Psoas muscle (tissue), 8 donors: ENCODE measurements around the gene CRY1. TPM values are rescaled to one million over a fixed set of nuclear protein-coding genes. Genes with fewer than 3 reads are reported as not detected.

Experiments
- ATAC-seq, 4 donors: fragments of 200-7000 bp; cut with Tn5 transposase; one replicate each; pipeline ENCODE4 v1.9.1; 2020; ENCODE audit warnings: moderate library complexity in 3 of 4, mild to moderate bottlenecking in 2 of 4
- DNase-seq, 2 donors: peaks; one replicate each; pipeline ENCODE4 v3.0.0-alpha.2; 2020
- H3K27ac ChIP-seq: fragments of 200-600 bp; one replicate; pipeline ENCODE4 v1.8.0; 2022
- H3K27me3 ChIP-seq, 3 donors: fragments of 200-600 bp in 1 of 3; one replicate each; pipeline versions ENCODE4 v1.6.1 to v1.8.0; 2013 to 2022; ENCODE audit warnings: low read length in 2 of 3, mild to moderate bottlenecking in 2 of 3, moderate library complexity in 1 of 3; ENCODE audit not compliant: insufficient read depth in 3 of 3
- H3K36me3 ChIP-seq, 2 donors: fragments of 200-600 bp in 1 of 2; one replicate each; pipeline versions ENCODE4 v1.6.1 to v1.8.0; 2013 to 2022; ENCODE audit warnings: low read depth in 1 of 2, mild to moderate bottlenecking in 1 of 2, moderate library complexity in 1 of 2; ENCODE audit not compliant: insufficient read depth in 1 of 2
- H3K4me1 ChIP-seq: fragments of 200-600 bp; one replicate; pipeline ENCODE4 v1.8.0; 2022
- H3K4me3 ChIP-seq: fragments of 200-600 bp; one replicate; pipeline ENCODE4 v1.8.0; 2022; ENCODE audit warnings: mild to moderate bottlenecking
- H3K9me3 ChIP-seq: fragments of 200-600 bp; one replicate; pipeline ENCODE4 v1.8.0; 2022
- WGBS, 3 donors: extraction: QIAGEN DNeasy Blood & Tissue Kit; methylation state at CpG; one replicate each; pipeline versions ENCODE4 v1.1.6 to v1.1.7; 2013; 5-methylcytosine and 5-hydroxymethylcytosine counted together
- intact Hi-C, 2 donors: fragments of 100-400 bp; cut with DNase I; formaldehyde crosslinking; loops; one replicate each; pipeline versions ENCODE4 v1.11.0 to v1.14.2; 2022
- polyA plus RNA-seq, 3 donors: library from polyadenylated mRNA; stranded (reverse); fragments of 200-250 nt; gene quantifications; one replicate each; pipeline ENCODE4 v1.2.3, GENCODE V29; 2013
- total RNA-seq, 4 donors: library from RNA; stranded (reverse); fragmentation: NEBNext Ultra II Directional in 2 of 4; extraction: Animal tissue kit (Norgen Biotek cat#: 25700) in 2 of 4; gene quantifications; one replicate each; pipeline versions ENCODE4 v1.2.1 to v1.2.4, GENCODE V29; 2021 to 2023
- TF ChIP-seq, protein P1 (sequence below): fragments of 200-600 bp; IDR thresholded peaks from one replicate; pipeline ENCODE4 v1.8.0; 2022; ENCODE audit warnings: antibody characterized with exemption
- donor health status: healthy with polysubstance abuse.
- donor health status: DM: no; HTN: no; CAD: no; lungs with moderate emphysema.
- donor health status: Bipolar disorder and iron deficiency.
- donor health status: healthy.
- donor health status: DM: yes; HTN: yes; CAD: no.
- donor health status: DM: no; HTN: no; CAD: no.
- donor health status: DM: no; HTN: no; CAD: no.
- donor health status: DM: yes; HTN: yes; CAD: no.

CRY1 gene
- total and polyA plus RNA-seq, 7 donors, result 8.8 to 23.3 (median 11.6) TPM

GRCh38 chr12:106960443-106960842, 132.9 kb downstream of the CRY1 start:
- intact Hi-C loops, result no loop called here
- no peak for ATAC-seq
- TF ChIP-seq, protein P1, sequence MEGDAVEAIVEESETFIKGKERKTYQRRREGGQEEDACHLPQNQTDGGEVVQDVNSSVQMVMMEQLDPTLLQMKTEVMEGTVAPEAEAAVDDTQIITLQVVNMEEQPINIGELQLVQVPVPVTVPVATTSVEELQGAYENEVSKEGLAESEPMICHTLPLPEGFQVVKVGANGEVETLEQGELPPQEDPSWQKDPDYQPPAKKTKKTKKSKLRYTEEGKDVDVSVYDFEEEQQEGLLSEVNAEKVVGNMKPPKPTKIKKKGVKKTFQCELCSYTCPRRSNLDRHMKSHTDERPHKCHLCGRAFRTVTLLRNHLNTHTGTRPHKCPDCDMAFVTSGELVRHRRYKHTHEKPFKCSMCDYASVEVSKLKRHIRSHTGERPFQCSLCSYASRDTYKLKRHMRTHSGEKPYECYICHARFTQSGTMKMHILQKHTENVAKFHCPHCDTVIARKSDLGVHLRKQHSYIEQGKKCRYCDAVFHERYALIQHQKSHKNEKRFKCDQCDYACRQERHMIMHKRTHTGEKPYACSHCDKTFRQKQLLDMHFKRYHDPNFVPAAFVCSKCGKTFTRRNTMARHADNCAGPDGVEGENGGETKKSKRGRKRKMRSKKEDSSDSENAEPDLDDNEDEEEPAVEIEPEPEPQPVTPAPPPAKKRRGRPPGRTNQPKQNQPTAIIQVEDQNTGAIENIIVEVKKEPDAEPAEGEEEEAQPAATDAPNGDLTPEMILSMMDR, result no peak
- WGBS, 3 donors, result 89 to 96% (median 95%) methylated on average over 3 of the region's 3 CpGs
- H3K4me3 ChIP-seq, result no peak overlapping the region
- H3K27ac ChIP-seq, result no peak overlapping the region
- no peak for DNase-seq
- no peaks in the 10 kb centered on the region for H3K27me3 ChIP-seq
- H3K36me3 ChIP-seq, result peaks cover 0 to 32% of the 10 kb centered on the region in 2 donors
- H3K4me1 ChIP-seq, result peaks cover 28% of the 10 kb centered on the region
- no peaks in the 10 kb centered on the region for H3K9me3 ChIP-seq

DNA sequence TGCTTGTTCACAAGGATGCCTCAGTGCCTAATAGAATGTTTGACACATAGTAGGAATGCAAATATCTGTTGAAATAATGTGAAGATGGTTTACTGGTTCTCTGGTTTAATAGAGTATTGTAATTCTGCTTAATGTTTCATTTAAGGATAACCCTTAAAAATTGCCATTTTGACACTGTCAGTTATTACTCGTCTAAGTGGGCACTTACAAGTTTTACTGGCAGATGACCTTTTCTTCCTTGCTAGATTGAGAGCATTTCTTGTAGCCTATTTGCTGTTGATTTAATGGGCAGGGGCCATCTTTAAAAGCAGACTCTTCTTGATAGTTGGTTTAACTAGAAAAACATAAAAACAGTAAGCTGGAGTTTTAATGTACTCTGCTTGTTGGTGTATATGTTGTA, 135.8 kb downstream of the CRY1 start:
- intact Hi-C loops, result loop anchor here in 1 of 2 donors (10.0 kb wide), 1 partner anchor 137 kb away; the partner anchor contains the start of gene CRY1
- Histone ChIP-seq H3K4me1 (peaks cover 37% of the 10 kb centered on the region), H3K9me3 (no peaks in the 10 kb centered on the region), H3K4me3 (peak overlapping the region; percentile 93), H3K27me3 (no peaks in the 10 kb centered on the region), H3K27ac (no peak overlapping the region), H3K36me3 (peaks cover 0 to 17% of the 10 kb centered on the region in 2 donors)
- TF ChIP-seq, protein P1, result no peak
- 15 to 21% (median 15%) methylated on average over 1 of the region's 1 CpG for WGBS, 3 donors
- DNase-seq (no peak), ATAC-seq (no peak)

- Histone ChIP-seq H3K9me3 (no peaks in the 10 kb centered on the region), H3K4me1 (peaks cover 37% of the 10 kb centered on the region), H3K36me3 (peaks cover 0 to 17% of the 10 kb centered on the region in 2 donors), H3K4me3 (peak overlapping the region; percentile 93), H3K27ac (peak overlapping the region; percentile 96), H3K27me3 (no peaks in the 10 kb centered on the region)
- peak; percentile 74 to 81 for DNase-seq
- ATAC-seq, result peak; percentile 64 to 71 (median 70)
- 0% methylated on average over 28 to 34 of the region's 34 CpGs for WGBS, 3 donors
- intact Hi-C loops, result loop anchor here (1.0 to 10.0 kb wide), 2 partner anchors 30 to 139 kb away; partner anchors contain the start of gene CRY1 (in 1 of the 2)
- TF ChIP-seq, protein P1, result peak; percentile 27
Observed at GRCh38 chr12:106956048-106956578, 137.2 kb downstream of the CRY1 start.

DNA sequence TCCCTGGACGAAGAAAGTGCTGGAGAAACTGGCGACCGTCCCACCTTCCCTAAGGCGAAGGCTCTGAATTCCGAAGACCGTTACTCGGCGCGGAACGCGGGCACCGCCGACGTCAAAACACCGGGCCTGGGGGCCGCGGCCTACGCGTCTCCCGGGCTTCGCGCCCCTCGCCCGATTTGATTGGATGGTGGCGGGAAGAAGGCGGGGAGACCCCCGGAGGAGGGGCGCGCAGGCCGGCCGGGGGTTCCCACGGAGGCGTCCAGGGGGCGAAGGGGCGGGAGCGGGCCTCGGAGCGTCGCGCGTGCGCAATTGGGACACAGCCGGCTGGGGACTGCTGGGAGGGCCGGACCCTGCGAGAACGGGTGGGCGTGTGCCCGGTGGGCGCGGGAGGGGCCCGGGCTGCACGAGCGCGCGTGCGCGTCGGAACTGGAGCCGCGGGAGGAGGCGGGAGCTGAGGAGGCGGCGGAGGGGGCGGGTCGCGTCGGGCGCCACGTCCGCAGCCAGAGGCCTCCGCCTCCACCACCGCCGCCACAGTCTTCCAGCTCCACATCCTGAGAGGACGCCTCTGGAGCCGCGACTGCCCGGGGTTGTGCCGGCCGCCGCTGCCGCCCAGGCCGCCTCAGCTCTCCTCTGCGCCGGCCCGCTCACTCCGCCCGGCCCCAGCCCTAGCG, 137.8 kb downstream of the CRY1 start, which contains the start of gene TMEM263:
TMEM263 (plus strand) TSS at position 531 of the 671 bp plus-strand sequence. CDS start 11,210 bp downstream, outside the sequence.
- Histone ChIP-seq H3K4me1 (peaks cover 37% of the 10 kb centered on the region), H3K36me3 (peaks cover 0 to 12% of the 10 kb centered on the region in 2 donors), H3K4me3 (peak within 1 kb of the TSS; percentile 93), H3K9me3 (no peaks in the 10 kb centered on the region), H3K27ac (peak within 1 kb of the TSS; percentile 96), H3K27me3 (no peaks in the 10 kb centered on the region)
- ATAC-seq, result peak; percentile 92 to 96 (median 94)
- 0 to 1% (median 0%) methylated on average over 31 to 88 of the region's 88 CpGs for WGBS, 3 donors
- TF ChIP-seq, protein P1, result no peak
- intact Hi-C loops, result loop anchor here (1.0 to 10.0 kb wide), 2 partner anchors 31 to 139 kb away; partner anchors contain the start of gene CRY1 (in 1 of the 2)
- DNase-seq, result peak; percentile 94 to 97
